ENCODE measurements around the gene C3AR1.

C3AR1 gene

GRCh38 chr12:8052679-8053078 lies 13.5 kb downstream of the C3AR1 start:
- DNase-seq: no peak
- TF ChIP-seq CTCF (IDR thresholded peaks at IDR 0.05; ENCODE audit: low read depth, low read length): no peak
- Histone ChIP-seq H3K9me3 (ENCODE audit: severe bottlenecking) (no peaks in the 10 kb centered on the region), H3K27ac (no peak overlapping the region), H3K4me3 (ENCODE audit: low read depth, low read length) (no peak overlapping the region), H3K36me3 (peaks cover 20% of the 10 kb centered on the region), H3K27me3 (ENCODE audit: insufficient read depth, low read depth, severe bottlenecking) (no peaks in the 10 kb centered on the region)

GRCh38 chr12:8050600-8051250 lies 15.4 kb downstream of the C3AR1 start:
- no peak overlapping the region for H3K4me3 ChIP-seq (ENCODE audit: low read depth, low read length)
- H3K27ac ChIP-seq: no peak overlapping the region
- H3K9me3 ChIP-seq (ENCODE audit: severe bottlenecking): no peaks in the 10 kb centered on the region
- no peak for TF ChIP-seq CTCF (IDR thresholded peaks at IDR 0.05; ENCODE audit: low read depth, low read length)
- H3K27me3 ChIP-seq (ENCODE audit: insufficient read depth, low read depth, severe bottlenecking): no peaks in the 10 kb centered on the region
- no peak for DNase-seq
- H3K36me3 ChIP-seq: peaks cover 27% of the 10 kb centered on the region

GRCh38 chr12:8048906-8049305 lies 17.3 kb downstream of the C3AR1 start:
- DNase-seq: no peak
- Histone ChIP-seq H3K4me3 (ENCODE audit: low read depth, low read length) (no peak overlapping the region), H3K27me3 (ENCODE audit: insufficient read depth, low read depth, severe bottlenecking) (no peaks in the 10 kb centered on the region), H3K27ac (no peak overlapping the region), H3K36me3 (peaks cover 42% of the 10 kb centered on the region), H3K9me3 (ENCODE audit: severe bottlenecking) (no peaks in the 10 kb centered on the region)
- no peak for TF ChIP-seq CTCF (IDR thresholded peaks at IDR 0.05; ENCODE audit: low read depth, low read length)

- no peak overlapping the region for H3K27ac ChIP-seq
- no peak for DNase-seq
- no peaks in the 10 kb centered on the region for H3K9me3 ChIP-seq (ENCODE audit: severe bottlenecking)
- H3K27me3 ChIP-seq (ENCODE audit: insufficient read depth, low read depth, severe bottlenecking): no peaks in the 10 kb centered on the region
- no peak overlapping the region for H3K4me3 ChIP-seq (ENCODE audit: low read depth, low read length)
- H3K36me3 ChIP-seq: peaks cover 50% of the 10 kb centered on the region
- no peak for TF ChIP-seq CTCF (IDR thresholded peaks at IDR 0.05; ENCODE audit: low read depth, low read length)
These were observed 18.3 kb downstream of the C3AR1 start for GRCh38 chr12:8047842-8048241.

- no peak overlapping the region for H3K4me3 ChIP-seq (ENCODE audit: low read depth, low read length)
- no peak overlapping the region for H3K27ac ChIP-seq
- H3K27me3 ChIP-seq (ENCODE audit: insufficient read depth, low read depth, severe bottlenecking): no peaks in the 10 kb centered on the region
- TF ChIP-seq CTCF (IDR thresholded peaks at IDR 0.05; ENCODE audit: low read depth, low read length): peak; percentile 84
- peak; percentile 72 for DNase-seq
- H3K36me3 ChIP-seq: peaks cover 41% of the 10 kb centered on the region
- no peaks in the 10 kb centered on the region for H3K9me3 ChIP-seq (ENCODE audit: severe bottlenecking)
These were observed 19.9 kb downstream of the C3AR1 start for GRCh38 chr12:8045952-8046944.
